Bronchial epithelial cell (primary cell): Measurements from ENCODE around the gene FAM219A. TPM values are rescaled to one million over a fixed set of nuclear protein-coding genes. Genes with fewer than 3 reads are reported as not detected.

Experiments used
- DNase-seq: peaks from one replicate; pipeline ENCODE4 v3.0.0-alpha.2; 2010; ENCODE audit warnings: low read depth
- FAIRE-seq: peaks from 2 replicates; lab custom pipeline; 2011; peaks lifted over from hg19 to GRCh38; lab: Jason Lieb, UNC
- H3K27me3 ChIP-seq: 2 replicates; pipeline ENCODE4 v1.5.1; 2011; ENCODE audit warnings: low read length; ENCODE audit not compliant: control insufficient read depth, insufficient read depth
- H3K36me3 ChIP-seq: 2 replicates; pipeline ENCODE4 v1.5.1; 2011; ENCODE audit warnings: low read length; ENCODE audit not compliant: control insufficient read depth, insufficient read depth
- H3K4me3 ChIP-seq: 2 replicates; pipeline ENCODE4 v1.5.1; 2011; ENCODE audit warnings: mild to moderate bottlenecking, low read depth, low read length, control low read depth
- total RNA-seq: library from RNA; depleted of rRNA; stranded (reverse); fragments of >200 nt; gene quantifications from 2 replicates; pipeline ENCODE4 v1.2.1, GENCODE V29; 2014
- TF ChIP-seq, protein P1 (sequence below): IDR thresholded peaks from 2 replicates; pipeline ENCODE4 v1.5.1; 2011; ENCODE audit warnings: mild to moderate bottlenecking, moderate library complexity, low read length, control low read depth, inconsistent platforms; ENCODE audit not compliant: insufficient read depth, severe bottlenecking

The FAM219A gene
- total RNA-seq, 1 donor from 2014 or later, result 3.9 TPM

DNA sequence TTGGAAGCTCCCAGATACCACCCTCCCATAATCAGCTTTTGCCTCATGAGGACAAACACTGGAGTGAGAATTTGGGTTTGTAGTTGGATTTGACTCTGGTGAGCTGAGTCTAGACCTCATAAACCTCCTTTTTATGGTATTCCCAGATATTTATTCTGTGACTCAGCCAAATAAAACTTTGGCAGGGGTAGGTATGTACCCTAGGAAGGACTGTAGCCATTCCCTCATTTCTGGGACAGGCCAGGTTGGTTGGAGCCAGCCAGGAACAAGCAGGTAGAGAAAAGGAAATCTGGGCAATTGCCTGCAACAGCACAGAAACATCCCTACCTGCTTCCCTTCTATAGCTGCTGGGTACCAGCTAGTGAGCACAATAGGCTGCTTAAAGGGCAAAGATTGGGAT is 45.0 kb upstream of the FAM219A start:
- H3K27me3 ChIP-seq, result peaks cover 9% of the 10 kb centered on the region
- FAIRE-seq, result no peak

DNA sequence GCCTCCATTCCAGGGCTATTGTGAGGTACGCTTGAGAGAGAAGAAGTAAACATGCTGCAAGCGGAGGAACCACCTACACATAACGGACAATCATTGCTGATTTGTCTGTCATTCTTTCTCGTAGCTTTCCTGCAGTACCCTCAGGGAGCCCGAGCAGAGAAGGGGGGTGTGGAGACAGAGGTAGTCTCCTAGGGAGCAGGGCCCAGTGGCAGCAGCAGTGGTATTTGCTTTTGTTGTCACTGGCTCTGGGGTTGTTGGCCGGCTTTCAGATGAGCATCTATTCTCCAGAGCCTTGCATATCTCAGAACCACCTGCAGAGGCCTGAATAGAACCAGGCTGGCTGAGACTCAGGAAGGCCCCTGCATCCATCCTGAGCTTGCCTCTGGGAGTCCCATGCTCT is 44.5 kb upstream of the FAM219A start:
- FAIRE-seq (no peak), DNase-seq (no peak)
- Histone ChIP-seq H3K4me3 (no peak overlapping the region), H3K36me3 (no peaks in the 10 kb centered on the region), H3K27me3 (peaks cover 9% of the 10 kb centered on the region)
- TF ChIP-seq, protein P1, sequence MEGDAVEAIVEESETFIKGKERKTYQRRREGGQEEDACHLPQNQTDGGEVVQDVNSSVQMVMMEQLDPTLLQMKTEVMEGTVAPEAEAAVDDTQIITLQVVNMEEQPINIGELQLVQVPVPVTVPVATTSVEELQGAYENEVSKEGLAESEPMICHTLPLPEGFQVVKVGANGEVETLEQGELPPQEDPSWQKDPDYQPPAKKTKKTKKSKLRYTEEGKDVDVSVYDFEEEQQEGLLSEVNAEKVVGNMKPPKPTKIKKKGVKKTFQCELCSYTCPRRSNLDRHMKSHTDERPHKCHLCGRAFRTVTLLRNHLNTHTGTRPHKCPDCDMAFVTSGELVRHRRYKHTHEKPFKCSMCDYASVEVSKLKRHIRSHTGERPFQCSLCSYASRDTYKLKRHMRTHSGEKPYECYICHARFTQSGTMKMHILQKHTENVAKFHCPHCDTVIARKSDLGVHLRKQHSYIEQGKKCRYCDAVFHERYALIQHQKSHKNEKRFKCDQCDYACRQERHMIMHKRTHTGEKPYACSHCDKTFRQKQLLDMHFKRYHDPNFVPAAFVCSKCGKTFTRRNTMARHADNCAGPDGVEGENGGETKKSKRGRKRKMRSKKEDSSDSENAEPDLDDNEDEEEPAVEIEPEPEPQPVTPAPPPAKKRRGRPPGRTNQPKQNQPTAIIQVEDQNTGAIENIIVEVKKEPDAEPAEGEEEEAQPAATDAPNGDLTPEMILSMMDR, result no peak

More for the DNA sequence above, 45.0 kb upstream of the FAM219A start:
- Histone ChIP-seq H3K4me3 (no peak overlapping the region), H3K36me3 (no peaks in the 10 kb centered on the region)
- no peak for DNase-seq
- TF ChIP-seq, protein P1, result no peak

DNA sequence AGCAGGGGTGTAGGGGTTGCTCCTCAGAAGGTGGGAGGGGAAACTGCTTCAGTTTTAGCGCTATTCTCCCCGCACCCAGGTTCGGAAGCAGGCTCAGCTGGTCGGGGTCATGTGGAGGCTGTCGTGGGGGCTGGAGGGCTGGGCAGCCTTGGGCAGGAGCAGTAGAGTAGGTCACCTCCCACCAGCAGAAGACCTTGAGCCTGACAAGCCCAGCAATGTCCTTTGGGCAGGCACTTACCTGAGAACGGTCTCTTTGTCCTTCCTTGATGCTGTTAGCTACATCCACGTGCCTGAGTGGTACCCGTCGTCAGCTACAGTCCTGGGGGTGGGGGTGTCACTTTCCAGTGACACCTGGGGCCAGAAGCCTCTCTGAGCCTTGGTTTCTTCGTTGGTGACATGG is 44.1 kb upstream of the FAM219A start:
- TF ChIP-seq, protein P1, result no peak
- no peak for FAIRE-seq
- H3K36me3 ChIP-seq, result no peaks in the 10 kb centered on the region
- peaks cover 9% of the 10 kb centered on the region for H3K27me3 ChIP-seq
- H3K4me3 ChIP-seq, result no peak overlapping the region
- no peak for DNase-seq

DNA sequence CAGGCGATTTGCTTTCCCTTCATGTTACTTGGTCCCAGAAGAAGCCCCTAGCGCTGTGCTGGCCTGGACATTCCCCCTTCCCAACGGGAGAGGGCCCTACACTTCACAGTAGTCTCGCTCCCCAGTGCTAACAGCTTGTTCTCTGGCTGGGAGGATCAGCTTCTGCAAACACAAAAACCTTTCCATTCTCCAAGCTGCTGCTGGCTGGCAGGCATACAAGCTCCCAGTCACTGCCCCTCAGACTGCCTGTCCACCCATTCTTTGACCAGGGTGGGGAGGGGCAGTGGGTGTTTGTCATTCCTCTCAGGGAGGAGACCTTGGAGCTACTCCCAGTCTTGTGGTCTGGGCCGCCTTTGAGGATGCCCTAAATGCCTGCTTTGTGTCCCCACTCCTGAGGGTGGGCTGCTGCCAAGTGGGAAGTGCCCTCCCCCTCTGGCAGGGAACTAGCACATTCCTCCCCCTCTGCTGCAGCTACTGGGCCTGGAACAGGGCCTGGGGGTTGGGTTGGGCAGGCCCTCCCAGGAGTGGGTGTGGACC is 43.6 kb upstream of the FAM219A start:
- DNase-seq (no peak), FAIRE-seq (no peak)
- H3K27me3 ChIP-seq, result peaks cover 9% of the 10 kb centered on the region
- TF ChIP-seq, protein P1, result no peak
- no peak overlapping the region for H3K4me3 ChIP-seq
- no peaks in the 10 kb centered on the region for H3K36me3 ChIP-seq

DNA sequence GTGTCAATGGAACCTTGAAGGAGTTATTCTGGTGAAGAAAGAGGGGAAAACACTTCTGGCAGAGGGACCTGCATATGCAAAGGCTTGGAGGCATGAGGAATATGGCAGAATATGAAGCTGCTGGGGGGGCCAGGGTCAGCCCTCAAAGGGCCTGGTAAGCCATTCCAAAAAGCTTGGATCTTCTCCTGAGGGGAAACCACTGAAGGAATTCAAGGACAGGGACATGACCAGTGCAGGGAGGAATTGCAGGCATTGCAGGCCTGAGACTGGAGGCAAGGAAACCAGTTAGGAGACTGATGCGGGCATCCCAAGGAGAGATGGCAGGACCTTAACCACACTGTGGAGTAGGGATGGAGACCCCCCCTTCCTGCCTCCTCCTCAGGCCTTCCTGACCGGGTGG is 43.0 kb upstream of the FAM219A start:
- H3K36me3 ChIP-seq, result no peaks in the 10 kb centered on the region

More for the DNA sequence above, 43.0 kb upstream of the FAM219A start:
- DNase-seq (no peak), FAIRE-seq (no peak)
- Histone ChIP-seq H3K4me3 (no peak overlapping the region), H3K27me3 (peaks cover 9% of the 10 kb centered on the region)
- TF ChIP-seq, protein P1, result no peak
